Activated T-helper 1 cell treated with Interleukin-2 at 50 U/mL for 16 hours (primary cell): ENCODE results near the gene DNAJC17.
A peak's percentile ranks its signal among the peaks of the same experiment; 100 is the strongest.

ENCODE experiments used
- DNase-seq: peaks from one replicate; pipeline ENCODE4 v3.0.0-alpha.2; 2020; ENCODE audit warnings: low read depth

Gene DNAJC17

GRCh38 chr15:40766194-40766815 lies 41.0 kb downstream of the DNAJC17 start:
- DNase-seq, result no peak

GRCh38 chr15:40764629-40765103 lies 42.6 kb downstream of the DNAJC17 start:
- no peak for DNase-seq

DNA sequence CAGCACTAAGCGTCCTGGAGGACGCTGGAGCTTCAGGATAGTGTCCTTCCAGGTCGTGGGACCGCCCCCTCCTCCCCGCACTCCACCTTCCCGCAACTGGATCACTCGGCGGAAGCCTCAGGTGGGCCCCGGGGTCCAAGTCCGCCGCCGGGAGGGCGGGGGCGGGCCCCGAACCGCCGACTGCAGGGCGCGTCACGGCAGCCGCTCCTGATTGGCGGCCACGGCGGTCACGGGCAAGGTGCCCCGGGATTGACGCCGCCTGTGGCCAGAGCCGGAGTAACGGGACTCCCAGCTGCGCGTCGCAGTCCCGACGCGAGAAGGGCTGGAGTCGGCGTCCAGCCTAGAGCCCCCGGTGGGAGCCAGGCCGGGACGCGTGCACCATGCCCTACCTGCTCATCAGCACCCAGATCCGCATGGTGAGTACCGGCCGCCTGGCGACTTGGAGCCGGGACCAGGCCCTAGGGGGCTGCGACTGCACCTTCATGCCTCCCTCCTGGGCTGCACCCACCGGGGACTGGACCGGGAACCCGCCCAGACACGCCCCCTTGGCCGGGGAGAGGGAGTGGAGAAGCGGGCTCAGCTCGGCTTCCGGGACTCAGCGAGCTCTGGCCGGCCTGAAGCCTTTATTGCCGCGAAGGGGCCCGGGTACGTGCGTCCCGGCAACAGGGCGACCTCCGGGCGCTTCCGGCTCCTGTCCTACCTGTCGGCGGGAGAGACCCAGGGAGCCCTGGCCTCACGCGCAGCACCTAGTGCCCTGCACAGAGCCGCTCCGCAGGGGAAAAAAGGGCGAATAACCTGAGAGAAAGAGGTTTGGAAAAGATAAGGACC lies 43.3 kb downstream of the DNAJC17 start, which contains the start of gene GCHFR:
GCHFR (plus strand) TSS at position 268 of the 828 bp plus-strand sequence; CDS start at position 381, 113 bp downstream.
- peak; percentile 66 for DNase-seq

GRCh38 chr15:40762919-40763800 lies 44.1 kb downstream of the DNAJC17 start:
- peak; percentile 15 for DNase-seq

DNA sequence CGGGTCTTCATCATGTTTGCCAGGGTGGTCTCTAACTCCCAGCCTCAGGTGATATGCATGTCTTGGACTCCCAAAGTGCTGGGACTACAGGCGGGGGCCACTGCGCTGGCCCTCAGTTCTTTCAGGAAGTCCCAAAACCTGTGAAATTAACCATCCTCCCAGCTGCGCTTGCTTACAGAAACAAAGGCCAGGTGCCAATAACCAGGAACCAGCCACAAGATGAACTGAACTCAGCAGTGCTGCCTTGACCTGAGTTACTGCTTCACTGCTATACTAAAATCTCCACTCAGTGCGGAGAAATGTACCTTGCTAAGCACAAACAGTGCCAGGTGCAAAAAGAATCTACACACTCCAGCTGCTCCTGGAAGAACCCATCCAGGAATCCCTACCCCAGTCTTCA lies 47.3 kb downstream of the DNAJC17 start:
- no peak for DNase-seq

DNA sequence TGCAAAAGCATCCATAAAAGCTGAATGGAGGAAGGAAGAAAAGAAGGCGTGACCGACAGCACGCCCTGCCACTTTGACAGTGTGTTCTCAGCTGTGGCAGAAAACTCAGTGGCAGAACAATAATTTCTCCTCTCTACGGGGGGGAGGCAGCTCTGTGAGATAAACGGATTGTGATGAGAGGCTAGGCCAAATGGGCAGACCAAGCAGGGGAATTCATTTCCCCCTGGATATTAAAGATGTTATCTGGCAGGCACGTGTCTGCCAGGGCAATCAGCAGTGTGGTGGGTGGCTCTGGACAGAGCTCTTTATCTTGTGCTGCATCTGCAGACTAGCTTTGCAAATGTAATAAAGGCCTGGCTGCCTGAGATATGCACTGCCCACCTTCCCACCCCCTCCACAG lies 50.3 kb downstream of the DNAJC17 start:
- DNase-seq, result no peak

DNA sequence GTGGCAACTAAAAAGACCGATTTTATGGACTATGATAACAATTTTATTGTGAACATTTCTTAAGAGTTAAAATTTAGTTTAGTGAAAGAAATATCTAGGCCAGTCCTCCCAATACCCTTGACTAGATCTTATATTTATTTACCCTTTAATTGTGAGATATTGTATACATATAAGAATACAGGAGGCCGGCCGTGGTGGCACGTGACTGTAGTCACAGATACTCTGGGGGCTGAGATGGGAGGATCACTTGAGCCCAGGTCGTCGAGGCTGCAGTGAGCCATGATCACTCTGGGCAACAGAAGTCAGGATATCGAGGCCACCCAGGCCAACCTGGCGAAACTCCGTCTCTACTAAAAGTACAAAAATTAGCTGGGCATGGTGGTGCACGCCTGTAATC lies 51.5 kb downstream of the DNAJC17 start:
- no peak for DNase-seq

DNA sequence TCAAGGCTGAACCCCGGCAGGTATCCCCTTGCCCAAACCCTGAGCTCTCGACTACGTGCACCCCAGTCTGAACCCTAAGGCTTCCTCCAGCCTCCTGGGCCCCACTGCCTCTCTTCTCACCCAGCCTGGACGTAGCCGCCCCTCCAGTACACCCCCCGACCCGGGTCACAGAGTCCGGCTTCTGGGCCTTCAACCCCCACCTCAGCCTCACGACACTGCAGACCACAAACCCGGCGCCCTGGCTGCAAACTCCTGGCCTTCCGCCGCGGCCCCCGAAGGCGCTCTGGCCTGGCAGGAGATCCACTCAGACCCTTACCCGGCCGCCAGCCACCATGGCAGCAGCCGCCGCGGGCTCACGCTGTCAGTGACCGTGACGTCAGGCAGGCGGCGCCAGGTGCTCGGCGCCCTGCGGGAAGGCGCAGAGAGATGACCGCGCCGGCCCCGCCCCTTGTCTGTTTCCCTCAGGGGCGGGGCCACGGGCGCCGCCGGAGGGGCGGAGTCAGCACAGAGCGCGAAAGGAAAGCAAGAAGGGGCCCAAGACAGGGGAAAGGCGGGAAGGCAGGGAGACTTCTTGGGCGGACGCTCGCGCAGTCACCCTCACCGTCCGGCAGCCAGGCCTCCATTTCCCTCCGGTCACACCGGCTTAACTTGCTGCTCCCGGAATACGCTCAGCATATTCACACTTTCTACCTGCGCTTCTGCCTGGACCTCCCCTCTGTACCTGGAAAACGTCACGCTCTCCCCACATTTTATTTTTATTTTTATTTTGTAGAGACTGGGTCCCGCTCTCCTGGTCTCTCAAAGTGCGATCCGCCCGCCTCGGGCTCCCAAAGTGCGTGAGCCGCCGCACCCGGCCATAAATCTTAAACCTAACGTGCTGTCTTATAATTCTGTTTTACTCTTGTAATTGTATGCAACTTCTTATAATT lies 52.1 kb downstream of the DNAJC17 start, which contains the start of gene RMDN3:
RMDN3 (minus strand) TSS at position 372 of the 929 bp plus-strand sequence. CDS start 471 bp downstream, outside the sequence.
- peak; percentile 88 for DNase-seq

DNA sequence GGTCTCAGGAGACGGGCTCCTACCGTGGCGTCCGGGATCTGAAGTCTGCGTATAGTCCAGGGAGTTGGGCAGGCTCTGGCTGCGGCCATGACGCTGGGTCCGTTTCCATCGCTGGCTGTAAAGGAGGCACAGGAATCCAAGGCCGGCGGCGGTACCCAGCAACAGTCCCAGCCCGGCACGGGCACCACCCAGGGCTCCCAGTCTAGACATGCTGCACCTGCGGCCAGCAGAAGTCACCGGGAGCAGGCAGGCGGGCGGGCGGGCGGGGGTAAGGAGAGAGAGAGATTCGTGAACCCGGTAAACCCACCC lies 52.7 kb downstream of the DNAJC17 start:
- no peak for DNase-seq

DNA sequence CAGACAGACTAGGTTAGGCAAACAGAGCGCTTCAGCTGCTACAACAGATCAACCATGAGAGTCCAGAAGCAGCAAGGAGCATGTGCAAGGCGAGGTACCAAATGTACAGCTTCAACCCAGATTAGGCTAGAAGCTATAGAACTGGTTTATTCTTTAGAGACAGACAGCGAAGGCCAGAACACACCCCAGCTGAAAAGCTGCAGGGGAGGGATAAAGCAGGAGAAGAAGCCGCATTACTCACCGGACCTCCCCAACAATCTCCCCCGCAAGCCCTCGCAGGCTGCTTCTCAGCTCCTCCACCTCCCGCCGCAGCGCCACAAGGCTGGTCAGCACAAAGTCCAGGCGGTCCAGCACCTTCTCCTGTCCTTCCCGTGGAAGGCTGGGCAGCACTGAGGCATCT lies 55.5 kb downstream of the DNAJC17 start:
- no peak for DNase-seq

DNA sequence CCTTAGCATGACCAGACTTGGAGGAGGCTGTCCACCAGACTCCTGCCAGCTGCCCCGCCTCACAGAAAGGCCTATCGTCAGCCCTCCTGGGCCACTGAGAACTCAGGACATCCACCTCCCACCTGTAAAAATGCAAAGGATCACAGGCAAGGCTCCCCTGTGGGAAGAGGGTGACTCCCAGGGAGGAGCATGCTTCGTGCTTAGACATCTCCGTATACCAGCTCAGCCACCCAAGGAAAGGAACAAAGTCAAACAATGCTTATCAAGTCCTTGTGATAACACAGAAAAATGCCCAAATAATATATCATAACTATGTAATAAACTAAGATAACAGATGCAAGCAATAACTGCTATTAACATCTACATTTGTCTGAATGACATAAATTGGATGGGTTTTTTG lies 56.4 kb downstream of the DNAJC17 start:
- DNase-seq, result no peak

DNA sequence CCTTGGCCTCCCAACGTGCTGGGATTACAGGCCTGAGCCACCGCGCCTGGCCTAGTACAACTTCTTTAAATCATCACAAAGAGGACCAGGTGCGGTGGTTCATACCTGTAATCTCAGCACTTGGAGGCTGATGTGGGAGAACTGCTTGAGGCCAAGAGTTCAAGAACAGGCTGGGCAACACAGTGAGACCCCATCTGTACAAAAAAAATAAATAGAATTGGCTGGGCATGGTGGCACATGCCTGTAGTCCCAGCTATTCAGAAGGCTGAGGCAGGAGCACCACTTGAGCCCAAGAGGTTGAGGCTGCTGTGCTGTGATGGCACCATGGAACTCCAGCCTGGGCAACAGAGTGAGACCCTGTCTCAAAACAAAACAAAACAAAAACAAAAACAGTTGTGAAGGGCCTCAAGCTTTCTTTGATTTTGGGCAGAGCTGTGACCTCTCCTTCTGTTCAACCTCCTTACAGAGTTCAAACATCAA lies 58.1 kb downstream of the DNAJC17 start:
- no peak for DNase-seq

- no peak for DNase-seq
Measured at GRCh38 chr15:40747685-40748631, 59.3 kb downstream of the DNAJC17 start.

DNA sequence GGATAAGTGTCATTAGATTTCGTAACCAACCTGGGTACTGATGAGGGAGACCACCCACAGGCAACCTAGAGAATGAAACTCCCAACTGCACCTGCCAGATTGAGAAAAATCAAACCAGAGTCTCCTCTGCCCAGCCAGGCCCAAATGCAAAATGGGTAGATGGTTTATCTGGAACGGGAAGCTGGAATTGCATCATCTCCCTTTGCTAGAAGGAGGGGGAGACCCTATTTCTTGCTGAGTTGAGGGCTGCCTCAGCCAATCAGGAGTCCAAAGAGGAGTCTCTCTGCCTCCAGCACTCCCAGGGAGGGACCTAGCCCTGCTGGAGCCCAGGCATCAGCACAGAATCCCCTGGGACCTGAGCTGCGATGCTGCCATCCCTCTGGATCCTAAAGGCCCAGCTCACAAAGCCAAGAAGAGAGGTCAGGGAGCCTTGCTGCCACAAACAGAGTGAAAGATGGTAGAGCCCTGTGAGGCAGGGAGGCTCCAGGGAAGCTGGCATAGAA lies 60.3 kb downstream of the DNAJC17 start:
- no peak for DNase-seq

DNA sequence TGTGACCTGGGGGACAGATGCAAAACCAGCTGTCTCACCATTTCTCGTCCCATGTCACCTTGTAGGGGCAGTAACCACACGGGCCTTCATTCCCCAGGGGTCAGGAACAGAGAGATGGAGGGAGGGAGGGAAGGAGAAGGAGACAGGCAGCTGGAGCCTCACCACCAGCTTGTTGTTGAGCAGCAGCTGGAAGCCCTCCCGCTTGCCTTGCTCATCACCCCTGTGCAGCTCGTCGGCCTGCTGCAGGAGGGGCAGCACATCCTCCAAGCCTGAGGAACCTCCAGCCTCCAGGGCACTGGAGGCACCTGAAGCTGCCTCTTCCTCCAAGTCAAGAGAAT lies 62.5 kb downstream of the DNAJC17 start:
- DNase-seq, result no peak

DNA sequence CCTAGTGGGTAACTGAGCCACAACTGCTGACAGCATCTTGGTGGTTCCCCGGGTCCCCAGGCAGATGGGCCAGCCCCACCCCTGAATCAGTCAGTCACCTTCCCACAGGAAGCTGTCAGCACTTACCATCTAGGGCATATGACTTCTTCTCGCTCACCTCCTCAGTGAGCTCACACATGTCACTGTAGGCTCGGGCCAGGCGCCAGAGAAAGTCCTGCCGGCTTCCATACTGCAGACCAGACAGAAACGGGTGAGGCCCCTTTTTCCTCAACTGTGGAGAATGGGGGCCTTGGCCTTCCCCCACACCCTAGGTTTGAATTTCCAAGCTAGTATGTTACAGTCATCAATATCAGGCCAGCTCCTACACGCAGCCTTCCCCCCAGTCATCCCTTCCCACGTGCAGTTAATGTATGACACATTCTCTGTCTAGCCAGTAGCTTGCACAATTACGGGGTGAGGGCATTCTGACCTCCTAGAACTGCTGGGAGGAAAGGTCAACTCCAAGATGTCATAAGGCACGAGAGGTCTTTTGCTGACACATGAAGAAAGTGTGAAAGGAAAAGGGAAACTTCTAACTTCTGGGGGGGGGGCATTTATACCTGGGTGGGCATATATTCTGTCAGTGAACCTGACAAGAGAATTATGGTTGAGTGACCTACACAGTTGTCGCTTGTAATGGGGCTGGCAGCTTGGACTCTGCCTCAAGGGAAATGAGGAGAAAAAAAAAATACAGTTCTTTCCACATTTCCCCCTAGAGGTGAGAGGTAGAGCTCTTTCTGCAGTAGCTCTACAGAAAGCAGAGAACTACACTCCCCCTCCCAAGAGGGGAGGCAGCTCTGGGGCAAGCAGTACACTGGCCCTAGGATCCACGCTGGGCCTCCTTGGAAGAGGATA lies 63.1 kb downstream of the DNAJC17 start:
- peak; percentile 40 for DNase-seq

DNA sequence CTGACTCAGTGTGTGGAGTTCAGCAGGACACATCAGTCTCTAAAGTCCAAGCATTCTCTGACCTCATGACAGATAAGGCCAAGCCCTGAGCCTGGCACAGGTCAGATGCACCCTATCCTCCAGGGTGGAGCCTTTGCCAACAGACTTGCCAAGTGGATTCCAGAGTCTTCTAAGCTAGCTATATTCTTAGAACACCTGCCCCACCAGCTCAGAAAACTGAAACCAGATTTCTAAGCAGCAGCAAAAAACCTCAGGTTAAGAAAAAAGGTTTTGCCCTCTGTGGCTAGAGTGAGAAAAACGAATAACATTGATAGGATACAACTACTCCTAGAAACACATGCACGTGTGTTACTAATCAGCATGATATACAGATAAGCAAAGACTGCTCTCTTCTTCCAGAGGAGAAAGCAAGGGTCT lies 63.8 kb downstream of the DNAJC17 start:
- DNase-seq, result no peak

- DNase-seq, result no peak
Measured at GRCh38 chr15:40739854-40740253, 67.4 kb downstream of the DNAJC17 start.

- no peak for DNase-seq
Measured at GRCh38 chr15:40739047-40739446, 68.2 kb downstream of the DNAJC17 start.
